ENCODE results near the gene SYNGR3. TPM values are rescaled to one million over a fixed set of nuclear protein-coding genes. Genes with fewer than 3 reads are reported as not detected.

Gene SYNGR3
- polyA plus RNA-seq, 1 donor (not counting 4 experiments of a cell fraction or from before 2014, with no cell fraction given) = 0.30 TPM

- DNase-seq (ENCODE audit: low read depth, low spot score) (no peak), FAIRE-seq (no peak)
- Histone ChIP-seq H3K9me3 (ENCODE audit: control insufficient read depth, low read depth, low read length) (no peaks in the 10 kb centered on the region), H2AFZ (ENCODE audit: control insufficient read depth, low read length) (no peak within 1 kb of the TSS), H3K4me3 (ENCODE audit: control insufficient read depth in 2 of 3, extremely low read depth in 1 of 3, insufficient read depth in 2 of 3, low read depth in 1 of 3, low read length in 3 of 3) (no peak within 1 kb of the TSS), H3K36me3 (ENCODE audit: control insufficient read depth in 2 of 2, extremely low read depth in 1 of 2, insufficient read depth in 2 of 2, low read length in 2 of 2) (no peaks in the 10 kb centered on the region), H4K20me1 (ENCODE audit: control insufficient read depth, extremely low read depth, insufficient read depth, low read length) (no peaks in the 10 kb centered on the region), H3K4me1 (ENCODE audit: control insufficient read depth, extremely low read depth, insufficient read depth, low read length) (peaks cover 20% of the 10 kb centered on the region), H3K79me2 (ENCODE audit: control insufficient read depth, insufficient read depth, low read length) (no peaks in the 10 kb centered on the region), H3K9ac (ENCODE audit: control insufficient read depth, extremely low read depth, insufficient read depth, low read length) (no peak within 1 kb of the TSS), H3K27ac (ENCODE audit: control insufficient read depth, insufficient read depth, low read length) (no peak within 1 kb of the TSS), H3K9me1 (ENCODE audit: control insufficient read depth, extremely low read depth, insufficient read depth, low read length) (no peaks in the 10 kb centered on the region), H3K4me2 (ENCODE audit: control insufficient read depth, extremely low read depth, insufficient read depth, low read depth, low read length) (no peak within 1 kb of the TSS), H3K27me3 (ENCODE audit: control insufficient read depth, extremely low read depth, insufficient read depth, low read length) (peaks cover 24% of the 10 kb centered on the region)
- TF ChIP-seq EZH2 (IDR thresholded peaks at IDR 0.05; ENCODE audit: low read length) (no peak), CTCF (optimal IDR thresholded peaks at IDR 0.05 in 1 of 3, IDR thresholded peaks at IDR 0.05 in 1 of 3, conservative IDR thresholded peaks at IDR 0.05 in 1 of 3; ENCODE audit: extremely low read depth in 1 of 3, insufficient read depth in 2 of 3, low read length in 3 of 3) (no peak)
- dilution Hi-C loops (cut with MboI; ENCODE audit: extremely low pct_ligation_motif_present, low sequenced_read_pairs) = no loop called here
Observed at GRCh38 chr16:2019518-2019920, 29.7 kb downstream of the SYNGR3 start, which contains the start of gene NPW. Gene NPW, plus strand, starts transcription at chr16:2019785.

- Histone ChIP-seq H3K4me2 (ENCODE audit: control insufficient read depth, extremely low read depth, insufficient read depth, low read depth, low read length) (no peak overlapping the region), H4K20me1 (ENCODE audit: control insufficient read depth, extremely low read depth, insufficient read depth, low read length) (no peaks in the 10 kb centered on the region), H3K79me2 (ENCODE audit: control insufficient read depth, insufficient read depth, low read length) (no peaks in the 10 kb centered on the region), H3K4me3 (ENCODE audit: control insufficient read depth in 2 of 3, extremely low read depth in 1 of 3, insufficient read depth in 2 of 3, low read depth in 1 of 3, low read length in 3 of 3) (no peak overlapping the region), H3K36me3 (ENCODE audit: control insufficient read depth in 2 of 2, extremely low read depth in 1 of 2, insufficient read depth in 2 of 2, low read length in 2 of 2) (no peaks in the 10 kb centered on the region), H3K9ac (ENCODE audit: control insufficient read depth, extremely low read depth, insufficient read depth, low read length) (no peak overlapping the region), H2AFZ (ENCODE audit: control insufficient read depth, low read length) (no peak overlapping the region), H3K4me1 (ENCODE audit: control insufficient read depth, extremely low read depth, insufficient read depth, low read length) (peaks cover 17% of the 10 kb centered on the region), H3K9me3 (ENCODE audit: control insufficient read depth, low read depth, low read length) (no peaks in the 10 kb centered on the region), H3K27ac (ENCODE audit: control insufficient read depth, insufficient read depth, low read length) (no peak overlapping the region), H3K27me3 (ENCODE audit: control insufficient read depth, extremely low read depth, insufficient read depth, low read length) (peaks cover 24% of the 10 kb centered on the region), H3K9me1 (ENCODE audit: control insufficient read depth, extremely low read depth, insufficient read depth, low read length) (no peaks in the 10 kb centered on the region)
- TF ChIP-seq EZH2 (IDR thresholded peaks at IDR 0.05; ENCODE audit: low read length) (peak; percentile 52), CTCF (optimal IDR thresholded peaks at IDR 0.05 in 1 of 3, IDR thresholded peaks at IDR 0.05 in 1 of 3, conservative IDR thresholded peaks at IDR 0.05 in 1 of 3; ENCODE audit: extremely low read depth in 1 of 3, insufficient read depth in 2 of 3, low read length in 3 of 3) (no peak)
- dilution Hi-C loops (cut with MboI; ENCODE audit: extremely low pct_ligation_motif_present, low sequenced_read_pairs) = no loop called here
- no peak for FAIRE-seq
- no peak for DNase-seq (ENCODE audit: low read depth, low spot score)
Observed at GRCh38 chr16:2019921-2020831, 30.4 kb downstream of the SYNGR3 start.
